ENCODE data around the gene ARHGEF16. TPM values are rescaled to one million over a fixed set of nuclear protein-coding genes. Genes with fewer than 3 reads are reported as not detected.

Gene ARHGEF16
- total RNA-seq: 10 to 100 TPM in 1 of 4 donors, 1 to 10 TPM in 3; 5.9 to 13.6 (median 8.4) TPM

DNA sequence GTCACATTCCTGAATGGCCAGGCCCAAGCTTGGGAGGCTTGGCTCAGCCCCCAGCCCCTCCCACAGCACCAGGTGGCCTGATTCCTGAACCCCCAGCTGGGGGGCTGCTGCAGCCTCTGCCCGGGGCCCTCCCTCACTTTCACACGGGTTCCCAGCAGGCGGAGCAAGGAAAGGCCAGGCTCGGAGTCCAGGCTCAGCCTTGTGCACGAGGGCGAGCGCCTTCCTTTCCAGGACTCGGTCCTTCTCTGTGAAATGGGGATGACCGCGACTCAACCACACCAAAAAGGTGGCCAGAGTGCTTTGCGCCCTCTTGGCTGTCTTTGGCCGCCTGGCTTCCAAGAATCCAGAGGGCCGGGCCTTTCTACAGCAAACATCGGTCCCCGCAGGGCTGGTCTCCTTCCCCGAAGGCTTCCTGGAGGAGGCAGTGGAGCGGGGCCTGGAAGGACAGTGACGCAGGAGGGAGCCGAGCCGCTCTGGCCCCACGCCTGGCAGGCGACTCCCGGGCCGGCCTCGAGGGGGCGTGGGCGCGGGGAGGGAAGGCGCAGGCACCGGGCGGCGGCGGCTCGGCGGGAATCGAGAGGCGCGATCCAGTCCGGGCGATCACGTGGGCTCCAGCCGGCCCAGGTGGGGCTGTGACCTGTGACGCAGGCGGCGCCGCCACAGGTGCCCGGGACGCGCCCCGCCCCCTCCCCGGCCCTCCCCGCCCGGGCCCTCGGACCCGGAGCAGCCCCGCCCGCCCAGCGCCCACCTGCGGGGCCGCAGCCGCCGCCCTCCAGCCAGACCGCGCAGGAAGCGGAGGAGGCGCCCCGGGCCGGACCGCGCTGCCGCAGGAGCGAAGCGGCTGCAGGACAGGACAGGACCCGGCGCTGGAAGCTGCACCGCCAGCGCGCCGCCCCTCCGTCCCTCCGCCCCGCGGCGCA is at the start of gene ARHGEF16:
Gene ARHGEF16 (plus strand): TSS at position 775 of the 920 bp plus-strand sequence. CDS start 8,420 bp downstream, outside the sequence.
- Histone ChIP-seq H3K27me3 (peaks cover 29% of the 10 kb centered on the region), H3K4me1 (peaks cover 50% of the 10 kb centered on the region), H3K36me3 (no peaks in the 10 kb centered on the region), H3K4me3 (peak within 1 kb of the TSS; percentile 61), H3K9me3 (no peaks in the 10 kb centered on the region), H3K27ac (peak within 1 kb of the TSS; percentile 39)
- WGBS: no CpG with 5 or more reads among the region's 84 CpGs
- TF ChIP-seq, protein P1, sequence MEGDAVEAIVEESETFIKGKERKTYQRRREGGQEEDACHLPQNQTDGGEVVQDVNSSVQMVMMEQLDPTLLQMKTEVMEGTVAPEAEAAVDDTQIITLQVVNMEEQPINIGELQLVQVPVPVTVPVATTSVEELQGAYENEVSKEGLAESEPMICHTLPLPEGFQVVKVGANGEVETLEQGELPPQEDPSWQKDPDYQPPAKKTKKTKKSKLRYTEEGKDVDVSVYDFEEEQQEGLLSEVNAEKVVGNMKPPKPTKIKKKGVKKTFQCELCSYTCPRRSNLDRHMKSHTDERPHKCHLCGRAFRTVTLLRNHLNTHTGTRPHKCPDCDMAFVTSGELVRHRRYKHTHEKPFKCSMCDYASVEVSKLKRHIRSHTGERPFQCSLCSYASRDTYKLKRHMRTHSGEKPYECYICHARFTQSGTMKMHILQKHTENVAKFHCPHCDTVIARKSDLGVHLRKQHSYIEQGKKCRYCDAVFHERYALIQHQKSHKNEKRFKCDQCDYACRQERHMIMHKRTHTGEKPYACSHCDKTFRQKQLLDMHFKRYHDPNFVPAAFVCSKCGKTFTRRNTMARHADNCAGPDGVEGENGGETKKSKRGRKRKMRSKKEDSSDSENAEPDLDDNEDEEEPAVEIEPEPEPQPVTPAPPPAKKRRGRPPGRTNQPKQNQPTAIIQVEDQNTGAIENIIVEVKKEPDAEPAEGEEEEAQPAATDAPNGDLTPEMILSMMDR (IDR thresholded peaks at IDR 0.05): peak in 1 of 2 donors; percentile 52
- TF ChIP-seq EP300 (IDR thresholded peaks at IDR 0.05) (no peak), POLR2AphosphoS5 (IDR thresholded peaks at IDR 0.05) (no peak), POLR2A (IDR thresholded peaks at IDR 0.05) (no peak)
- no peak for DNase-seq (ENCODE audit: low spot score in 2 of 2)

- Histone ChIP-seq H3K9me3 (no peaks in the 10 kb centered on the region), H3K4me3 (no peak overlapping the region), H3K36me3 (no peaks in the 10 kb centered on the region), H3K27ac (no peak overlapping the region), H3K4me1 (peaks cover 18% of the 10 kb centered on the region), H3K27me3 (peaks cover 57% of the 10 kb centered on the region)
- TF ChIP-seq POLR2A (IDR thresholded peaks at IDR 0.05) (no peak), POLR2AphosphoS5 (IDR thresholded peaks at IDR 0.05) (no peak), EP300 (IDR thresholded peaks at IDR 0.05) (no peak)
- TF ChIP-seq, protein P1 (IDR thresholded peaks at IDR 0.05): no peak
- no peak for DNase-seq (ENCODE audit: low spot score in 2 of 2)
- WGBS: 81% methylated on average over 19 of the region's 27 CpGs
These were observed 49.7 kb upstream of the ARHGEF16 start for GRCh38 chr1:3404801-3405200.

DNA sequence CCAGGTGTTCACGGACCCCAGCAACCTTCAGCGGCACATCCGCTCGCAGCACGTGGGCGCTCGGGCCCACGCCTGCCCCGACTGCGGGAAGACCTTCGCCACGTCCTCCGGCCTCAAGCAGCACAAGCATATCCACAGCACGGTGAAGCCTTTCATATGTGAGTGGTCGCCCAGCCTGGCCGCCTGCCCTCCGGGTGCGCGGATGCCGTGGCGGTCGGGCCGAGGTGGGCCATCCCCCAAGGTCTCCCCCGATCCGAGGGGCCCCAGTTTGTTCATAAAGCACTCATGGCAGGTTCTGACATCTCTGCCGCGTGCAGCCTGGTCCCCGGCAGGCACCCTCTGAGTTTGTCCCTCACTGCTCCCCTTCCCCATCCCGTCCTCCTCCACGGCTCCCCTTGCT is 49.0 kb upstream of the ARHGEF16 start:
- Histone ChIP-seq H3K9me3 (no peaks in the 10 kb centered on the region), H3K4me1 (peaks cover 18% of the 10 kb centered on the region), H3K36me3 (no peaks in the 10 kb centered on the region), H3K27me3 (peaks cover 51% of the 10 kb centered on the region), H3K27ac (no peak overlapping the region), H3K4me3 (no peak overlapping the region)
- WGBS: 60% methylated on average over 12 of the region's 30 CpGs
- DNase-seq (ENCODE audit: low spot score in 2 of 2): no peak
- TF ChIP-seq POLR2AphosphoS5 (IDR thresholded peaks at IDR 0.05) (no peak), POLR2A (IDR thresholded peaks at IDR 0.05) (no peak), EP300 (IDR thresholded peaks at IDR 0.05) (no peak)
- TF ChIP-seq, protein P1 (IDR thresholded peaks at IDR 0.05): no peak

GRCh38 chr1:3405974-3406867 is 48.2 kb upstream of the ARHGEF16 start:
- Histone ChIP-seq H3K27ac (no peak overlapping the region), H3K4me1 (peaks cover 18% of the 10 kb centered on the region), H3K36me3 (no peaks in the 10 kb centered on the region), H3K4me3 (no peak overlapping the region), H3K9me3 (no peaks in the 10 kb centered on the region), H3K27me3 (peaks cover 57% of the 10 kb centered on the region)
- WGBS: 77% methylated on average over 13 of the region's 17 CpGs
- DNase-seq (ENCODE audit: low spot score in 2 of 2): no peak
- TF ChIP-seq, protein P1 (IDR thresholded peaks at IDR 0.05): no peak
- no peak for TF ChIP-seq POLR2AphosphoS5 (IDR thresholded peaks at IDR 0.05)
- TF ChIP-seq EP300 (IDR thresholded peaks at IDR 0.05): no peak
- TF ChIP-seq POLR2A (IDR thresholded peaks at IDR 0.05): no peak

All from suprapubic skin (tissue), 4 donors.